ENCODE measurements around the gene CYCS. TPM values are rescaled to one million over a fixed set of nuclear protein-coding genes. Genes with fewer than 3 reads are reported as not detected.

The CYCS gene
- total and polyA plus RNA-seq, 10 of the 15 experiments (the other 5 are each of a cell fraction or from before 2014, with no cell fraction given), result 113 to 952 (median 356) TPM

GRCh38 chr7:25158966-25159365, 33.9 kb upstream of the CYCS start:
- no peak overlapping the region for H3K27ac ChIP-seq (ENCODE audit: control insufficient read depth, insufficient read depth)
- H3K4me1 ChIP-seq (ENCODE audit: control insufficient read depth, insufficient read depth, low read length), result no peaks in the 10 kb centered on the region
- WGBS (ENCODE audit: insufficient coverage, insufficient replicate concordance, low lambda C conversion rate, missing lambda C conversion rate), result 82% methylated on average over 4 of the region's 4 CpGs
- SMC1A ChIA-PET (ENCODE audit: uncharacterized antibody, unreplicated experiment), result interaction anchor here (1.4 to 1.8 kb wide), 2 partner anchors 61 to 64 kb away, joined by 3 to 7 read pairs; no protein-coding TSS in a partner anchor
- RAD21 ChIA-PET (ENCODE audit: unreplicated experiment), result interaction anchor here (0.7 to 1.4 kb wide), 2 partner anchors 38 to 61 kb away, joined by 3 read pairs; no protein-coding TSS in a partner anchor
- H3K4me3 ChIP-seq, result no peak overlapping the region
- TF ChIP-seq PAX8 (IDR thresholded peaks at IDR 0.05), result no peak
- TF ChIP-seq ZNF384 (IDR thresholded peaks at IDR 0.05; ENCODE audit: borderline replicate concordance, low read depth, low read length), result no peak
- no peak for TF ChIP-seq PAX5 (IDR thresholded peaks at IDR 0.05; ENCODE audit: borderline replicate concordance, low read depth, low read length)
- TF ChIP-seq NR2F1 (conservative IDR thresholded peaks at IDR 0.05), result no peak
- no peak for TF ChIP-seq ZNF217 (IDR thresholded peaks at IDR 0.05)
- TF ChIP-seq ZNF592 (IDR thresholded peaks at IDR 0.05), result no peak
- no peak for TF ChIP-seq CBX3 (IDR thresholded peaks at IDR 0.05; ENCODE audit: borderline replicate concordance, low read depth)
- TF ChIP-seq SUZ12 (IDR thresholded peaks at IDR 0.05; ENCODE audit: unreplicated experiment), result no peak
- no peak for TF ChIP-seq RCOR1 (conservative IDR thresholded peaks at IDR 0.05; ENCODE audit: low read depth, low read length)
- TF ChIP-seq POLR2AphosphoS5 (IDR thresholded peaks at IDR 0.05; ENCODE audit: low read length), result no peak
- no peaks in the 10 kb centered on the region for H3K27me3 ChIP-seq (replicated peaks in 1 of 2; ENCODE audit: control insufficient read depth in 2 of 2, insufficient read depth in 2 of 2, low read length in 1 of 2)
- in situ Hi-C loops (cut with MboI), result no loop called here
- H3K9ac ChIP-seq (ENCODE audit: control insufficient read depth, insufficient read depth, low read length), result no peak overlapping the region
- H2AFZ ChIP-seq (ENCODE audit: control insufficient read depth, low read depth, low read length), result no peak overlapping the region
- H3K79me2 ChIP-seq (ENCODE audit: control insufficient read depth, insufficient read depth, low read length), result no peaks in the 10 kb centered on the region
- intact Hi-C loops (cut with micrococcal nuclease; ENCODE audit: unreplicated experiment), result no loop called here
- H3K4me2 ChIP-seq (ENCODE audit: control insufficient read depth, insufficient read depth), result no peak overlapping the region
- no peaks in the 10 kb centered on the region for H4K20me1 ChIP-seq (ENCODE audit: control insufficient read depth, insufficient read depth)
- ATAC-seq (no peak), DNase-seq (ENCODE audit: low read depth, low spot score) (no peak), FAIRE-seq (no peak)
- POLR2A ChIA-PET, result no interaction called here
- BruUV-seq (replicated peaks), result no TSS peak
- H3K9me3 ChIP-seq (replicated peaks; ENCODE audit: control insufficient read depth, insufficient read depth, low read length), result no peaks in the 10 kb centered on the region
- CTCF ChIA-PET, result interaction anchor here (0.6 to 4.3 kb wide), 7 partner anchors 27 to 731 kb away, joined by 3 to 21 read pairs (median 8); no protein-coding TSS in a partner anchor
- H3K36me3 ChIP-seq (ENCODE audit: control insufficient read depth in 2 of 2, insufficient read depth in 2 of 2, low read length in 1 of 2), result no peaks in the 10 kb centered on the region; a peak in 1 of 4 replicates
